ENCODE measurements around the gene DBN1.
A peak's percentile ranks its signal among the peaks of the same experiment; 100 is the strongest.
"Not testable (repeated sequence)": the region's sequence is repeated elsewhere in the genome, so short reads cannot be mapped to it uniquely, and the experiment has no call there.

DBN1 gene

DNA sequence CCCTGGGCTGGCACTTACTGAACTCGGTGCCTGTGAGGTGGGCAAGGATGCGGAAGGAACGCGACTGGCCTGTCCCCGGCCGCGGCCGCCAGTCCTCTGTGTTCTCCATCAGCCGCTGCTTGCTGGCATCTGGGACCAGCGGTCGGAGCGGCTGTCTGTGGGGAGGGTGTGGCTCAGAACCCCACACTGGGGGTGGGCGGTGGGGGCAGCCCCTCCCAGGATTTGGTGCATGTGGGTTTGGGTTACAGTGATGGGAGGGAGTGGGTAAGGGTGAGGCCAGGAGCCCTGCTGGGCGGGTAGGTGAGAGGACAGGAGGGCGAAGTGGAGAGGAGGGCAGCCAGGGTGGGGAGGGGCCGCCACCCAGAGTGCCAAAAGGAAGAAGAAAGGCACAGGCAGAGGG is 17.6 kb upstream of the DBN1 start:
- DNase-seq, result no peak

DNA sequence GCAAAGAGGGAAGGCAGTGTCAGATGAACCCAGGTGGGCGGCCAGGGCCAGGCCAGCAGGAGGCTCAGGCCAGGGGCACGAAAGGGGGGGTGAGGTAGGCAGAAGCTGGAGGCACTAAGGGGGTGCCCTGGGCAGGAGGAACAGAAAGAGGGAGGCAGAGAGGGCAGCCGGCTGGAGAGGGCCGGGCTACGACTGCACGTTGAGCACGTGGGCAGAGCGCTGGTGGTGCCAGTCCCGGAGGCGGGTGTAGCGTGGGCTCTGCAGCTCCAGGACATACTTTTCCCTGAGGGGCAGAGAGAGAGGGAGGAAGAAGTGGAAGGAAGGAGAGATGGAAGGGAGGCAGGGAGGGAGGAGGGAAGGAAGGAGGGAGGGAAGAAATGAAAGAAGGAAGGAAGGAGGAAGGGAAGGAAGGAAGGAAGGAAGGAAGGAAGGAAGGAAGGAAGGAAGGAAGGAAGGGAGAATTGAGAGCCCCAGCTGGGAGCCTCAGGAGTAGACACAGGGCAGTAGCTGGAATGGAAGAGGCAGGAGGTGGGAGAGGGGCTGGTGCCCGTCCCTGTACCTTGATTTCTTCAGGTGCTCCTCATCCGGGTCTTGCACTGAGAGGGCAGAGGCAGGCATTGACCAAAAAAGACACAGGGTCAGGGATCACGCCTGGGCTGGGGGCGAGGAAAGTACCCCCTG is 17.0 kb upstream of the DBN1 start:
- DNase-seq, result no peak

GRCh38 chr5:177489119-177489716 is 15.8 kb upstream of the DBN1 start:
- DNase-seq, result no peak

GRCh38 chr5:177487975-177488374 is 14.5 kb upstream of the DBN1 start:
- DNase-seq, result no peak

- no peak for DNase-seq
Measured at GRCh38 chr5:177487144-177487543, 13.7 kb upstream of the DBN1 start.

- no peak for DNase-seq
Measured at GRCh38 chr5:177486256-177486655, 12.8 kb upstream of the DBN1 start.

DNA sequence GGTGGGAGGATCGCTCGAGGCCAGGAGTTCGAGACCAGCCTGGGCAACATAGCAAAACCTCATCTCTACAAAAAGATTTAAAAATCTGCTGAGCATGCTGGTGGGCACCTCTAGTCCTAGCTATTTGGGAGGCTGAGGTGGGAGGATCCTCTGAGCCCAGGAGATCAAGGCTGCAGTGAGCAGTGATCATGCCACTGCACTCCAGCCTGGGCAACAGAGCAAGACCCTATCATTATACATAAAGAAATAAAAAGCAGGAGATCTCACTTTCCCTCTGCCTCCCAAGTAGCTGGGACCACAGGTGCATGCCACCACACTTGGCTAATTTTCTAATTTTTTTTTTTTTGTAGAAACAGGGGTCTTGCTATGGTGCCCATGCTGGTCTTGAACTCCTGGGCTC is 12.3 kb upstream of the DBN1 start:
- DNase-seq, result not testable (repeated sequence)

- no peak for DNase-seq
Measured at GRCh38 chr5:177484902-177485549, 11.6 kb upstream of the DBN1 start.

- DNase-seq, result no peak
Measured at GRCh38 chr5:177483994-177484901, 10.8 kb upstream of the DBN1 start.

DNA sequence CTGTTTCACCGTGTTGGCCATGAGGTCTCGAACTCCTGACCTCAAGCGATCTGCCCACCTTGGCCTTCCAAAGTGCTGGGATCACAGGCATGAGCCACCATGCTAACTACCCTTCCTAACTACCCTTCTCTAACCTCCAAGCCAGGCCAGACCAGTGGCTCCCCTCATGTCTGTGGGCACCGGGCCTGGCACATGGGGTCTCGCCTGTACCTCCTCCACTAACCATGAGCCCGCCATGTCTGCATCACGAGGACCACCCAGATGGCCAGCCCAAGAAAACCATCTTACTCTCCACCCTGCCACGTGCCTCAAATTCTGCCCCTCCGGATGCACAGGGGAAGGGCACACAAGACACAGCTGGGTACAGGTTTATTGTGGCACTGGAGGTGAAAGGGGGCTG is 9.6 kb upstream of the DBN1 start:
- DNase-seq, result no peak

DNA sequence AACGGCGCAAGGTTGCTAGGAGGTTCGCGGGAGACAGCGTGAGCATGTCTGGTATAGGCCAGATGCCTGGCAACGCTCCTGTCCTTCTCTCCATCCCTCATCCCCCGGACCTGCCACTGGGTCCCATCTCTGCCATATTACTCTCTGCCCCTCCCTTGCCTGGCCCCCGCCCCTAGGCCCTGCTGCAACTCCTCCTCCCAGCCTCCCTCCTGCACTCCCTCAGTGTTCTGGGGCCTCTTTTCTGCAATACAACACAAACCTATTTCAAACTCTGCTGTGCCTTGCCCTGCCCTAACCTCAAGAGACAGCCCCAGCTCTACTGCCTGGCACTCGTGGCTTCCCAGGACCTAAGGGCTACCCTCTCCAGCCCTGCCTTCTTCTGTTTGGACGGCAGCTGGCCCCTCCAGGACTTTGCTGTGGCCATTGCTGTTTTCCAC is 8.9 kb upstream of the DBN1 start:
- DNase-seq, result no peak

- DNase-seq, result no peak
Measured at GRCh38 chr5:177479774-177480173, 6.3 kb upstream of the DBN1 start.

DNA sequence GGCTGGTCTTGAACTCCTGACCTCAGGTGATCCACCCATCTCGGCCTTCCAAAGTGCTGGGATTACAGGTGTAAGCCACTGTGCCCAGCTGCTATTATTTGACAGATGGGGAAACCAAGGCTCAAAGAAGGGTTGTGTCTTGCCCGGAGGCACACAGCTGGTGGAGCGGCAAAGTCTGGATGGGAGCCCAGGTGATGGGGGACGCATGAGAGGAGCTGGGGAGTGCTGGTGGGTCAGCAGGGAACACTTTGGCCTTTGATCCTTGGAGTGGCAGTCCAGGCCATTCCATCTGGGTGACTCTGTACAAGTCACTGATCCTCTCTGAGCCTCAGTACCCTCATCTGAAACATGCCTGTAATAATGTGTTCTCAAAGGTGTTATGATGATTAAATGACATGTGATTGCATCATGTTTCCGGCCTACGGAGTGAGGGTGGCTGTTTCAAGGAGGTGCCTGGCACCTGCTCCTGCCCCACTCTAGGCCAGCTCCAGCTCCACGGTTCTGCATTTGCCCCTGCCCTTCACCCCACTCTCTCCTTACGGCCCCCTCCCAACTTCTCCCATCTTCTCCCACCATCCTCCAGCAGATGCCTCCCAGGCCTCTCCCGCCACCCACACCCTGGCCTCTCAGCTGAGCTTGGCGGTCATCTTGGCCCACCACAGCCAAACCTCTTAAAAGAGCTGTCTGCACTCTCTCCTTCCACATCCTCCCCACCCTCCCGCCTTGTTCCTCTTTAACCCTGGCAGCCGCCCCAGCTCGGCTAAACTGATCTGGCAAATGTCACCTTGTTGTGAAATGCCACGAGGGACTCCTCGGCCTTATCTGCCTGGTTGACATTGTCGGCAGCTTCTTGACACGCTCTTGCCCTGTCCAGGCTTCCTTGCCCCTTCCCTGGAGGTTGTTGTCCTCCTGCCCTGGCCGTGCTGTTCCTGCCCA is 5.5 kb upstream of the DBN1 start:
- DNase-seq, result peak in 1 of 2 donors; percentile 59

DNA sequence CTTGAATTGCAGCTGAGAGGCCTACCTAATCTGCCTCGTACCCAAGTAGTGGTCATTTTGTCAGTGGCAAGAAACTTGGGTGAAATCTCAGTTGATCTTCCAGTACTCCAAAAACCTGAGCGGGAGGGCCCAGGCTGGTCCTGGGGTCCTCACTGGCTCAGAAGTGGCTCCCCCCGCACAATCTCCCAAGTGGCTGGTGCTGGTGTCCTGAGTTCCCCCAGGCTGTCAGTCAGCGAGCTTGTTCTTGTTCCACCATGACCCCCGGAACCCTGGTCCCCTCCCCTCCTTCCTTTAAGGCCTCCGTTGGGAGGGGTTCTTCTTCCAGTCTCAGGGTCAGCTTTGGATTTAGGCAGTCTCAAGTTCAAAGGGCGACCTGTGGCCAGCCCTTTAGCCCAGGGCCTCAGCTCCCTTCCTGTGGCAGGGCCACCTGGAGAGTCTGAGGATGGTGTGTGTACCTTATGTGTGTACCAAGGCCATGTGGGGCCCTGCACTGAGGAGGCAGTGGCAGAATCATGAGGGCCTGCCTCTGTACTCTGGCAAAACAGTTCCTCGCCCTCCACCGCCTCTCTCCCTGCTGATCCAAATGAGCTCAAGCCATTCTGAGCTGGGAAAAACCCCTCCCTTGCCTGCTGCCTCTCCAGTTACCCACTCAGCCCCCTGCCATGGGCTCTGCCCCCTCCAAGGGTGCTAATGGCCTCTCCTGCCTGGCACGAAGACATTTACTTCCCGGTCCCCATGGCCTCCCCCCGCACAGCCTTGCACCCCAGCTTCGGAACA is 4.5 kb upstream of the DBN1 start:
- no peak for DNase-seq

DNA sequence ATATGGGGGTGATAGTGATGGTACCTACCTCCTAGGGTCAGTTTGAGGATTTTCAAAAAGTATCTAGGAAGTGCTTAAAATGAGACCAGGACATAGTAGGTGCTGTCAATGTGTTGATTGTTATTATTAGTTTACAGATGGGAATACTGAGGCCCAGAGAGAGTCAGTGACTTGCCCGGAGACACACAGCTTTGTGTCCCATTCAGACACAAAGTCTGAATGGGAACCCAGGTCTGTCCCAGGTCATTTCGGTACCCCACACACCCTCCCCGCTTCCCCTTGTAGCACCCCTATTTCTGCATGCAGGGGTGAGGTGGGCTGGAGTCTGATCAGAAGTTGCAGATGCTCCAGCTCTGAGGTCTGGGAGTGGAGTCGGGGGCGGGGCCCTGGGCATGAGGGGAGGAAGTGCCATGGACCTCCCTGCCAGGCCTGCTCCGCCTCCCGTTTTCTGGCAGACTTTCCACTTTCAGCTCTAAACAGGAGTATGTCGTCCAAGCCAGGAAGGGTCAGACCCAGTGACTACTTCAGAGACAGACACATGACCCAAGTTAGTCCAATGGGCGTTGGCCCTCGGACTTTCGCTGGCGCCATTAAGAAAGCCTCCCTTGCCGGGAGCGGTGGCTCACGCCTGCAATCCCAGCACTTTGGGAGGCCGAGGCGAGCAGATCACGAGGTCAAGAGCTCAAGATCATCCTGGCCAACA is 3.2 kb upstream of the DBN1 start:
- DNase-seq, result no peak

DNA sequence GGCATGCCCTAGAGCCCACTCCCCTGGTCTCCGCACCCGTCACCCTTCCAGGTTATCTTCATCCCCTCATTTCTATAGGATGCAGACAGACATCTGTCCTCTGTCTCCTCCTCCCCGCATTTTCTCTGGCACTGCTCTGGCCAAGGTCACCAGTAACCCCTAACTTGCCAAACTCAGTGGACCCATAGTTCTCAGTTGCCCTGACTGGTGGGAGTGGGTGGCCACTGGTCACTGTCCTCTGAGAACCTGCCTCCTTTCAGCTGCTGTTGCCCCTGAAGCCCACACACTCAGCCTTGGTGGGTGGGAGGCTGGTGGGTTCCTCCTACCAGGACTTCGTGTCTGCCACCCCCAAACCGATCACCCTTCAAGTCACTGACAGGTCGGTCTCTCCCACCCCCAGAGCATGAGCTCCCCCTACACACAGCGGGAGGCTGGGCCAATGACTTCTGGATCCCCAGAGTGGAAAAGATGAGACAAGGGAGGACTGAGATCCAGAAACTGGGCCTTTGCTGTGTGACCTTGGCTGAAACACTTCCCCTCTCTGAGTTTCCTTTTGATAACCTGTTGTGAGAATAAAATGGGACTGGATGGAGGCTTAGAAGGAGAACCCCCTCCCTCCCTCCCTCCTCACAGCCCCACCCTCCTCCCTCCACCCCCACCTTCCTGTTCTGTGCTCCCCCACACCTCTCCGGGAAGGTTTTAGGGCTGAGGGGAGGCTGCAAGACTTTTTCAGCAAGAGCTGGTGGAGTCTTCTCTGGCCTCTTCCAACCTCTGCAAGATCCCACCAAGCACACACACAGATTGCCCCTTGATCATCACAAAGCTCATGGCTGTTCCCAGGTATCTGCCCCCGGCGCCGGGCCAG is 2.4 kb upstream of the DBN1 start:
- no peak for DNase-seq

DNA sequence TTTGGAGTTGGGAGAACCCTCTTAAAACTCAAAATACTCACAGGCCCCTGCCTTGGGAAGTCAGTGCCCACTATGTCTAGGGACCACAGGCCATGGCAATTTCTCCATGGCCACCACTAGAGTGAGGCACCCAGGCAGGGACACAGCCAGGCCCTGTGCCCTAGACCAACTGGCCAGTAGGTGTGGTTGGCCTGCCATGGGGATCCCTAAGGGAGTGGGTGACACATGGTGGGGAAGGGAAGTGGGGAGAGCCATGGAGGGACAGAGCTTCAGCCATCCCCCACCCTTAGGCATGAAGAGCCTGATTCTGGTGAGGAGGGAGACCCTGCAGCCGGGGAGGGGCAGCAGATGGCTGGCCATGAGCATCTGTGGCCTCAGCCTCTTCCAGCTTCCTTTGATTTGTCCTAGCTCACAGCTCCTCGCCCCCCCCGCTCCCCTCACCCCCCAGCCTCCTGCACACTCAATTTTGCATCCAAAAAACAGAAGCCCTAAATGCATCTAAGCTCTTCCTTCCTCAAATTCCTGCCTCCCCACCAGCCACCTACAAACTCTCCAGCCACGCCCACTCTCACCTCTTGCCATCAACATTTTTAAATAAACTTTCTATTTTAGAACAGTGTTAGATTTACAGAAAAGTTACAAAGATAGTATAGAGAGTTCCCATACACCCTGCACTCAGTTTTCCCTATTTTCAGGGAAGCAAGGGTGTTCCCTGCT is 1.6 kb upstream of the DBN1 start:
- DNase-seq, result no peak

- DNase-seq, result no peak
Measured at GRCh38 chr5:177474002-177474476, 605 bp upstream of the DBN1 start.
